Measurements from ENCODE around the gene DOCK2.

DOCK2 gene

GRCh38 chr5:169910393-169910792 is 273.3 kb downstream of the DOCK2 start:
- no peaks in the 10 kb centered on the region for H3K9me2 ChIP-seq (replicated peaks; ENCODE audit: insufficient read depth, low read length)

GRCh38 chr5:169911448-169912212 is 274.6 kb downstream of the DOCK2 start:
- TF ChIP-seq EZH2phosphoT487 (IDR thresholded peaks at IDR 0.05; ENCODE audit: low read length) (no peak), CTCF (IDR thresholded peaks at IDR 0.05; ENCODE audit: low read length) (no peak), EZH2 (optimal IDR thresholded peaks at IDR 0.05; ENCODE audit: low read depth, low read length) (no peak)
- Histone ChIP-seq H4K20me1 (ENCODE audit: insufficient read depth, low read length) (no peaks in the 10 kb centered on the region), H3K4me1 (ENCODE audit: low read length) (no peaks in the 10 kb centered on the region), H3K4me2 (ENCODE audit: low read depth, low read length) (no peak overlapping the region), H3K4me3 (ENCODE audit: low read length) (no peak overlapping the region), H3K79me2 (ENCODE audit: low read length) (no peaks in the 10 kb centered on the region), H3K9me2 (replicated peaks; ENCODE audit: insufficient read depth, low read length) (no peaks in the 10 kb centered on the region), H3K27me3 (replicated peaks; ENCODE audit: insufficient read depth, low read length) (no peaks in the 10 kb centered on the region), H3F3A (ENCODE audit: insufficient read depth, low read length) (no peaks in the 10 kb centered on the region), H3K9ac (ENCODE audit: low read length) (no peak overlapping the region), H2AFZ (ENCODE audit: low read length) (no peak overlapping the region), H3K9me3 (replicated peaks; ENCODE audit: insufficient read depth, low read length) (no peaks in the 10 kb centered on the region), H3K27ac (ENCODE audit: low read length) (no peak overlapping the region), H3K36me3 (replicated peaks; ENCODE audit: insufficient read depth, low read length) (no peaks in the 10 kb centered on the region)
- DNase-seq: no peak

More at GRCh38 chr5:169910393-169910792, 273.3 kb downstream of the DOCK2 start:
- H3K79me2 ChIP-seq (ENCODE audit: low read length): no peaks in the 10 kb centered on the region
- H3K9ac ChIP-seq (ENCODE audit: low read length): no peak overlapping the region
- no peaks in the 10 kb centered on the region for H3K9me3 ChIP-seq (replicated peaks; ENCODE audit: insufficient read depth, low read length)
- no peak overlapping the region for H3K4me3 ChIP-seq (ENCODE audit: low read length)
- H3K36me3 ChIP-seq (replicated peaks; ENCODE audit: insufficient read depth, low read length): no peaks in the 10 kb centered on the region
- no peaks in the 10 kb centered on the region for H3K4me1 ChIP-seq (ENCODE audit: low read length)
- no peak overlapping the region for H3K27ac ChIP-seq (ENCODE audit: low read length)
- no peaks in the 10 kb centered on the region for H4K20me1 ChIP-seq (ENCODE audit: insufficient read depth, low read length)
- no peaks in the 10 kb centered on the region for H3K27me3 ChIP-seq (replicated peaks; ENCODE audit: insufficient read depth, low read length)
- no peaks in the 10 kb centered on the region for H3F3A ChIP-seq (ENCODE audit: insufficient read depth, low read length)
- no peak for DNase-seq
- no peak for TF ChIP-seq EZH2 (optimal IDR thresholded peaks at IDR 0.05; ENCODE audit: low read depth, low read length)
- no peak for TF ChIP-seq EZH2phosphoT487 (IDR thresholded peaks at IDR 0.05; ENCODE audit: low read length)
- TF ChIP-seq CTCF (IDR thresholded peaks at IDR 0.05; ENCODE audit: low read length): no peak
- H3K4me2 ChIP-seq (ENCODE audit: low read depth, low read length): no peak overlapping the region
- H2AFZ ChIP-seq (ENCODE audit: low read length): no peak overlapping the region

GRCh38 chr5:169913479-169913878 is 276.4 kb downstream of the DOCK2 start:
- Histone ChIP-seq H3K4me2 (ENCODE audit: low read depth, low read length) (no peak overlapping the region), H2AFZ (ENCODE audit: low read length) (no peak overlapping the region), H3K9me2 (replicated peaks; ENCODE audit: insufficient read depth, low read length) (no peaks in the 10 kb centered on the region), H3K36me3 (replicated peaks; ENCODE audit: insufficient read depth, low read length) (no peaks in the 10 kb centered on the region), H3K4me3 (ENCODE audit: low read length) (no peak overlapping the region), H3K9me3 (replicated peaks; ENCODE audit: insufficient read depth, low read length) (no peaks in the 10 kb centered on the region), H3K9ac (ENCODE audit: low read length) (no peak overlapping the region), H3K27me3 (replicated peaks; ENCODE audit: insufficient read depth, low read length) (no peaks in the 10 kb centered on the region), H3F3A (ENCODE audit: insufficient read depth, low read length) (no peaks in the 10 kb centered on the region), H3K27ac (ENCODE audit: low read length) (no peak overlapping the region), H4K20me1 (ENCODE audit: insufficient read depth, low read length) (no peaks in the 10 kb centered on the region), H3K4me1 (ENCODE audit: low read length) (no peaks in the 10 kb centered on the region), H3K79me2 (ENCODE audit: low read length) (no peaks in the 10 kb centered on the region)
- no peak for TF ChIP-seq EZH2phosphoT487 (IDR thresholded peaks at IDR 0.05; ENCODE audit: low read length)
- TF ChIP-seq EZH2 (optimal IDR thresholded peaks at IDR 0.05; ENCODE audit: low read depth, low read length): no peak
- no peak for TF ChIP-seq CTCF (IDR thresholded peaks at IDR 0.05; ENCODE audit: low read length)
- DNase-seq: no peak

All from MM.1S (cell line).